Measurements from ENCODE around the gene LRRK1. TPM values are rescaled to one million over a fixed set of nuclear protein-coding genes. Genes with fewer than 3 reads are reported as not detected.
A peak's percentile ranks its signal among the peaks of the same experiment; 100 is the strongest.

LRRK1 gene, protein sequence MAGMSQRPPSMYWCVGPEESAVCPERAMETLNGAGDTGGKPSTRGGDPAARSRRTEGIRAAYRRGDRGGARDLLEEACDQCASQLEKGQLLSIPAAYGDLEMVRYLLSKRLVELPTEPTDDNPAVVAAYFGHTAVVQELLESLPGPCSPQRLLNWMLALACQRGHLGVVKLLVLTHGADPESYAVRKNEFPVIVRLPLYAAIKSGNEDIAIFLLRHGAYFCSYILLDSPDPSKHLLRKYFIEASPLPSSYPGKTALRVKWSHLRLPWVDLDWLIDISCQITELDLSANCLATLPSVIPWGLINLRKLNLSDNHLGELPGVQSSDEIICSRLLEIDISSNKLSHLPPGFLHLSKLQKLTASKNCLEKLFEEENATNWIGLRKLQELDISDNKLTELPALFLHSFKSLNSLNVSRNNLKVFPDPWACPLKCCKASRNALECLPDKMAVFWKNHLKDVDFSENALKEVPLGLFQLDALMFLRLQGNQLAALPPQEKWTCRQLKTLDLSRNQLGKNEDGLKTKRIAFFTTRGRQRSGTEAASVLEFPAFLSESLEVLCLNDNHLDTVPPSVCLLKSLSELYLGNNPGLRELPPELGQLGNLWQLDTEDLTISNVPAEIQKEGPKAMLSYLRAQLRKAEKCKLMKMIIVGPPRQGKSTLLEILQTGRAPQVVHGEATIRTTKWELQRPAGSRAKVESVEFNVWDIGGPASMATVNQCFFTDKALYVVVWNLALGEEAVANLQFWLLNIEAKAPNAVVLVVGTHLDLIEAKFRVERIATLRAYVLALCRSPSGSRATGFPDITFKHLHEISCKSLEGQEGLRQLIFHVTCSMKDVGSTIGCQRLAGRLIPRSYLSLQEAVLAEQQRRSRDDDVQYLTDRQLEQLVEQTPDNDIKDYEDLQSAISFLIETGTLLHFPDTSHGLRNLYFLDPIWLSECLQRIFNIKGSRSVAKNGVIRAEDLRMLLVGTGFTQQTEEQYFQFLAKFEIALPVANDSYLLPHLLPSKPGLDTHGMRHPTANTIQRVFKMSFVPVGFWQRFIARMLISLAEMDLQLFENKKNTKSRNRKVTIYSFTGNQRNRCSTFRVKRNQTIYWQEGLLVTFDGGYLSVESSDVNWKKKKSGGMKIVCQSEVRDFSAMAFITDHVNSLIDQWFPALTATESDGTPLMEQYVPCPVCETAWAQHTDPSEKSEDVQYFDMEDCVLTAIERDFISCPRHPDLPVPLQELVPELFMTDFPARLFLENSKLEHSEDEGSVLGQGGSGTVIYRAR (N-terminal part only)
- 0.80 and 1.0 TPM in 2 replicates for total RNA-seq (2014; rRNA removed; shearing (Covaris generic))
- polyA plus RNA-seq (2015; cell fraction: cytosol; rRNA removed) = 1.2 and 1.4 TPM in 2 replicates
- 3.1 and 11.4 TPM in 2 replicates for polyA plus RNA-seq (2015; cell fraction: nucleus; rRNA removed)

DNA sequence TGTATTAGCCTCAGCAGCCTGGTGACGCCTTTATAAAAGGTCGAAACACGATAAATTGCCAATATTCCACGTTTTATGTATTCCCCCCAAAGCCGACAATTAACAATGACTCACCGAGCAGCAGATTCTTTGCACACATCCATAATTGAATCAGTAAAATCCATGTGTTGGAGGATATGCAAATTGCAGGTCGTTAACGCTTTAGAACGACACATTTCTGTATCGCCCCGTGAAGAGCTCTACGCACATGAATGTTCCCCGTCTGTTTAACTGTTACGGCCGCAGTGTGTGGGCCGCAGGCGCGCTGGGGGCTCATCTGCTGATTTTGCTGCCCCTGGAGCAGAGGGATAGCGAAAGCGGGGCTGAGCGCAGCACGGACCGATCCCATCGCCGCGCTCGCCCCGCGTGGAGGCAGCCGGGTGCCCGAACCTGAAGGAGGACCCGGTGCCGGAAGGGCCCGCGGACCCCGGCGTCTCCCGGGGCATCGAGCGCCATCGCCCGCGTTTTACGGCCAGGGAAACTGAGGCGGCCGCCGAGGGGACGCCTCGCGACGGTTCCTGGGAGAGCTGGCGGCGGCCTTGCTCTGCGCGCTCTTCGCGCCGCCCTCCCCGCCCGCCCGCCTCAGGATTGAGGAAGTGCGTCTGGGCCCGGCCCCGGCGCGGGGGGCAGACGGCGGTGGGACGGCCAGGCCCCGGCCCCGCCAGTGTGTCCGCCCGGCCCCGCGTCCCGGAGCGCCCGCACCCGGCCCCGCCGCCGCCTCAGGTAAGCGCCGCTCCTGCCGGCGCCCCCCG lies at the start of gene LRRK1:
TSS of gene LRRK1 (plus strand) at position 668 of the 791 bp plus-strand sequence. CDS start 5,276 bp downstream, outside the sequence.
- in situ Hi-C loops (cut with HindIII; ENCODE audit: low pct_unique_long_range_greater_than_20kb, low sequenced_read_pairs) = no loop called here
- DNase-seq (ENCODE audit: low read depth, low spot score) = no peak

DNA sequence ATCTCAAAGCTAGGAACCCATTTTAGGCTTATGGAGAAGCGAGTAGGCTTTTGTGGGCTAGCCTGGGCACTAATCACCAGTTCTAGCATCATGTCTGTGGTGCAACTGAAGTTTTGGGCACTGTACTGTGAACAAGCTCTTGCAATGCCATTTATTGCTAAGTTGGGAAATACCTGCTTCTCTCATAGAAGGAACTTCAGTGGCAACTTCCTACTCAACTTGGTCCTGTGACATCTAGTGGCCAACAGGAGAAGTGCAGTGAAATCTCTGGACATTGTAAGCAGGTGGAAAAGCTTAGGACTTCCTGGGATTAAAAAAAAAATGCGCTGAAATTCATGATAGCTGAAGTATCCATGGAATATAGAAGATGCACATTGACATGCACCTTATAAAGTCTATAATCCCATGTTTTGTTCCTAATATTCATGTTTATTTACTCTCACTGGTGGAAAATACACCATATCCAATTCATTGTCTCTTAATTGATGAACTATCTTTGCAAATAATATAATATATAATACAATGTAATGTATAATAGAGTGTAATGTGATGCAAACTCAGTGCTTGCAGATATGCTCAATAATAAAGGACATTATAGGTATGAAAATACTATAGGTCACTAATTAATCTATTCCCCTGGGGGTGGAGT lies 46.0 kb upstream of the LRRK1 start:
- peak; percentile 88 for DNase-seq (ENCODE audit: low read depth, low spot score)
- in situ Hi-C loops (cut with HindIII; ENCODE audit: low pct_unique_long_range_greater_than_20kb, low sequenced_read_pairs) = no loop called here

DNA sequence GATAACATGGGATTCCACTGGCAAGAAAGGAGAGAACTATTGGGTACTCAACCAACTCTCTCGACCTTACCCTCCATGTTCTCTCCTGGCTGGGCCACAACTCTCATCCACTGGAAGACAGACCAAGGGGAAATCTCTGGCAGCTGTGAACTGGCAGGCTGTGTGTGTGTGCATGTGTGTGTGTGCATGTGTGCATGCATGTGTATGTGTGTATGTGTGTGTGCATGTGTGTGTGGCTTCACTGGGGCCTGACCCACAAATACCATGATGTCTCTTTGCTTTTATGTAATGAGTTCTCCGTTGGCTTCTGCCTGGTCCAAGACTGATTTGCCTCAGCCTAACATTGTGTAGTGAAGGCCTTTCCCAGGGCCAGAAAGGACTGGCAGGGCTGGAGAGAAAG lies 43.7 kb upstream of the LRRK1 start:
- DNase-seq (ENCODE audit: low read depth, low spot score) = no peak
- in situ Hi-C loops (cut with HindIII; ENCODE audit: low pct_unique_long_range_greater_than_20kb, low sequenced_read_pairs) = no loop called here

DNA sequence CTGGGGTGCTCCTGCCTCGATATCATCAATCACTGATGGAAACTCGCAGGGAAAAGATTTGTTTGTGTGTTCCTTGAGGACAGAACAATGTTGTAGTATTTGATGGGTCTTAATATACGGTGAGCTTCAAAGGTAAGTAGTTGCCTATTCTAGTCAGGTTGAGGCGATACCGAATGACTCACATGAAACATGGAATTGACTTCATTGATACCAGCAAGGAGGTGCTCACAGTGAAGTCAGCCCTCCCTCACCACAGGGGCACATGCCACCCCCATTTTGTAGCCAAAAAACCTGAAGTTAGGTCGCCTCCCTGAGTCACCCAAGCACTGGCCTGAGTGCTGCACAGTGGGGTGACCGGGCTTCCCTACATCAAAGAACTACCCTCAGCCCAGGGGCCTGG lies 43.2 kb upstream of the LRRK1 start:
- in situ Hi-C loops (cut with HindIII; ENCODE audit: low pct_unique_long_range_greater_than_20kb, low sequenced_read_pairs) = no loop called here
- no peak for DNase-seq (ENCODE audit: low read depth, low spot score)

DNA sequence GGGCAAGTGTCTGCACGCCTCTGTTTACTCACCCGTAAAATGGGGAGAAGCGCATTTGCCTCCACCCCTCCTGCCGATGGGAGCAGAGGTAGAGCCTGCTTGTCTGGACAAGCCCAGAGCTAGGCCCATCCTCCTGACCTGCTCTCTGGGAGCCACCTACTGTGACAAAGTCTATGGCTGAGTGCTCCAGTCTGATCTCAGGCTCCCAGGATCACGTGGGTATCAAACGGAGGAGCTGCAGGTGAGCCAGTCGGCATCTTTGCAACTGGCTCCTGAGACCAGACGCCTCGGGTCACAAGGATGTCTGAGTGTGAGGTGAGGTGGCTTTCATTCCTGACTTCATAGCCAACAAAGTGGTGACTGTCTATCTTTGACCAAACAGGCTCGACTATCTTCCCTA lies 41.6 kb upstream of the LRRK1 start:
- in situ Hi-C loops (cut with HindIII; ENCODE audit: low pct_unique_long_range_greater_than_20kb, low sequenced_read_pairs) = no loop called here
- DNase-seq (ENCODE audit: low read depth, low spot score) = no peak

DNA sequence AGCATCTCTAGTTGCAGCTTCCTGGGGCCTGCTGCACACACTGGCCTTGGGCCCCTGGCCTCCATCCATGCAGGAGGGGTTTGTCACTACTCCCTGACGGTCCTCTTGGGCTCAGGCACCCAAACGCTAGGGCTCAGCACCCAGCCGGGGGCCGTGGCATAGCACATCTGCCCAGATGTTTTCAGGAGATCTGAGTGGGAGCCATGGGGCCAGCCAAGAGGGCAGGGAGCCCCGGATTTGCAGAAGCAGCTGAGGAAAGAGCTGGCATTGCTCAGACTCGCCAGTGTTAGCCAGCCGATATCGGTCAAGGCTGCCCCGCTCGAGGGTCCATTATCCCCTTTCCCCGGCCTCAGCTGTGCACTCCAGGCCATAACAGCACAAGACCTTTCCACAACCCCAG lies 41.0 kb upstream of the LRRK1 start:
- no peak for DNase-seq (ENCODE audit: low read depth, low spot score)
- in situ Hi-C loops (cut with HindIII; ENCODE audit: low pct_unique_long_range_greater_than_20kb, low sequenced_read_pairs) = no loop called here

DNA sequence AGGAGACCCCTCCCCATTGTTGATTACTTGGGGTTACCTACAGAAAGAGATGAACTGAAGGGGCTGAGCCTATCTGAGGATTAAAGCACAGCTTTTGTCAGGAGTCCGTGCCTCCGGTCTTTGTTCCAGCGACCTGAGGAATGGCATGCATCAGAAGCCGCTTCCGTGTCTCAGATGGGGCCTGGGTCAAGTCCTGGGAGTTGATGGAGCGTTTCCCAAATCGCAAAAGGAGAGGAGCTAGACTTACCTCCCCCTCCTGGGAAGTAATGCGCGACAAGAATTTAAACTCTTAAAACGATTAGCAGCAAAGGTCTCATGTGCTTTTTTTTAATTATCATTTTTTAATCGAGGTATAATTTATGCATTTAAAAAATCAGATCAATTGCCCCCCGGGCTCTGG lies 40.5 kb upstream of the LRRK1 start:
- no peak for DNase-seq (ENCODE audit: low read depth, low spot score)
- in situ Hi-C loops (cut with HindIII; ENCODE audit: low pct_unique_long_range_greater_than_20kb, low sequenced_read_pairs) = no loop called here

DNA sequence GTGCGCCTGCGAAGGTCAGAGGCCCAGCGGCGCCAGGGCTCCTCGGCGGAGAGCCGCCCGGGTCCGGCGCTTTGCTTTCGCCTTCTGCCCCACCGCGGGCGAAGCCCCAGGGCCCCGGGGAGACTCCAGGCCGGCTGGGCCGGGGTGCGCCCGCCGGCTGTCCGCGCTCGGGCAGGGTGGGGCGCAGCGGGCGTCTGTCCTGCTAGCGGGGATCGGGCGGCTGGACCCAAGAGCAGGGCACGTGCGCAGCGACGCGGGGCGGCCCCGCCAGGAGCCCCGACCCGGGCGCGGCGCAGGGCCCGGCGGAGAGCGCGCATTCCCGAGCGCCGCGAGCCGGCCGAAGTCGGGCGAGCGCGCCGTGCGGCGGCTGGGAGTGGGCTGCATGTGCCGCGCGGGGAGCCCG lies 40.1 kb upstream of the LRRK1 start:
- DNase-seq (ENCODE audit: low read depth, low spot score) = no peak
- in situ Hi-C loops (cut with HindIII; ENCODE audit: low pct_unique_long_range_greater_than_20kb, low sequenced_read_pairs) = no loop called here

DNA sequence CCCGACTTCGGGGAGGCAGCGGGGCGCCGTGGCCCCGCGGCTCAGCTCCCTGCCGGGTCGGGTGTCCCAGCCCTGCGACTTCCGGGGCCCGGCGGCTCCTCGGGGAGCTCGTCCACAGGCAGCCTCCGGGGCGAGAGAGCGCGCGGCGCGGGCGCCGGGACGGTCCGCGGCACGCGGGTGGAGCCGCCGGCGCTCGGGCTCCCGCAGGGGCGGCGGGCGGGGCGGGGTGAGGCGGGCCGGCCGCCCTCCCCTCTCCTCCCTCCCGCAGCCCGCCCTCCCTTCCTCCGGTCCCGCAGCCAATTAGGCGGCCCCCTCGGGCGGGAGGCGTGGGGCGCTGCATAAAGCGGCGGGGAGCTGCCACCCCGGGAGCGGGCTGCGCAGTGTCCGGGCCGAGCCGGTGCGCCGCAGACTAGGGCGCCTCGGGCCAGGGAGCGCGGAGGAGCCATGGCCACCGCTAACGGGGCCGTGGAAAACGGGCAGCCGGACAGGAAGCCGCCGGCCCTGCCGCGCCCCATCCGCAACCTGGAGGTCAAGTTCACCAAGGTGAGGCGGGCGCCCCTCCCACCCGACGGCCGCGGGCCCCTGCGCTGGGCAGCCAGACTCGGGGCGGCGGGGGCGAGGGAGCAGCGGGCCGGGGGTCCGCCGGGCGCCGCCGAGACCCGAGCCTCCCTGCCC lies 39.6 kb upstream of the LRRK1 start, which contains the start of gene ALDH1A3:
TSS of gene ALDH1A3 (plus strand) at position 368 of the 675 bp plus-strand sequence. CDS start at position 445, 77 bp downstream.
- in situ Hi-C loops (cut with HindIII; ENCODE audit: low pct_unique_long_range_greater_than_20kb, low sequenced_read_pairs) = no loop called here
- DNase-seq (ENCODE audit: low read depth, low spot score) = no peak

DNA sequence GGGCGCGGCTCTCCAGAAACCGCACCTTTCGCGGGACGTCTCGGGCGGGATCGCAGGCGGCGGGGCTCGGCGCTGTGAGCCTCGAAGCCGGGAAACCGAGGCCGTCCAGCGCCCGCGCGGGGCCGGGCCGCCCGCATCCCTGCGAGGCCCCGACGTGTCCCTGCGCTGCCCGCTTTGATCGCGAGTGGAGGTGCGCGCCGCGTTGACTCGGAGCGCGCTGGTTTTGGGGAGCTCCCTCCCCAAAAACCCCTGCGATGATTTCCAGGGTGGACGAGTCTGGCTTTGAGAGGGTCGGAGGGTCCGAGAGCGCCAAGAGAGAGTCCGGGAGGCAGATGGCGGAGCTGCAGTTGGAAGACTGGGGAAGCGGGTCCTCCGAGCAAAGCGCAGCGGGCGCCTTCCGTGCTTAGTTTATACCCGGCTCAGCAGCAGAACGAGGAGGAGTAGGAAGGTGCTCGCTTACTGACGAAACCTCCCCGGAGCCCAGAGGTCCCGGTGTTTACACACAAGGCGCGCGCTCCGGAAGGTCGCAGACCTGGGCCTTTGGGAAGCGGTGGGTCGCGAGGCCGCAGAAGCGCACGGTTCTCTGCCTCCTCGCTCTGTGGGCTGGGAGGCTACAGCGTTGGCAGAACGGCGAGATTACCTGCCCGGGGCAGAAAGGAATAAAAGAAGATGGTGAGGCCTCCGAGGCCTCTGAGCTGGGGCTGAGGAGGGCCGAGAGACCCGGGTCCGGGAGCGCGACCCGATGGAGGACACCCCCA lies 38.8 kb upstream of the LRRK1 start:
- in situ Hi-C loops (cut with HindIII; ENCODE audit: low pct_unique_long_range_greater_than_20kb, low sequenced_read_pairs) = no loop called here
- DNase-seq (ENCODE audit: low read depth, low spot score) = no peak

DNA sequence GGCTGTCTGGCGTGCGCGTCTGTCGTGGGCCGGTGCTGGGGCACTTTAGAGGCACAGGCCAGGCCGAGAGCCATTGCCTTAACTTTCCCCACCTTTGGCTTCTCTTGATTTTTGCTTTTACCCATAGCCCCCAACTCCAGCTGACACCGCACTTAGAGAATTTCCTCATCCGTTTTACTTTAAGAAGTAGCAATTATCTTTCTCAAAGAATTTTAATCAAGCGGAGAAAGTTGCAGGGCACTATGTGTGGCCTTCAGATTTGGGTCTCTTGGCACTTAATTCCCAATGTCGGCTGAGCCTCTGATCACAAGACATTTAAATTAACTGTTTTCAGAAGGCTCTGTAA lies 38.3 kb upstream of the LRRK1 start:
- in situ Hi-C loops (cut with HindIII; ENCODE audit: low pct_unique_long_range_greater_than_20kb, low sequenced_read_pairs) = no loop called here
- no peak for DNase-seq (ENCODE audit: low read depth, low spot score)

DNA sequence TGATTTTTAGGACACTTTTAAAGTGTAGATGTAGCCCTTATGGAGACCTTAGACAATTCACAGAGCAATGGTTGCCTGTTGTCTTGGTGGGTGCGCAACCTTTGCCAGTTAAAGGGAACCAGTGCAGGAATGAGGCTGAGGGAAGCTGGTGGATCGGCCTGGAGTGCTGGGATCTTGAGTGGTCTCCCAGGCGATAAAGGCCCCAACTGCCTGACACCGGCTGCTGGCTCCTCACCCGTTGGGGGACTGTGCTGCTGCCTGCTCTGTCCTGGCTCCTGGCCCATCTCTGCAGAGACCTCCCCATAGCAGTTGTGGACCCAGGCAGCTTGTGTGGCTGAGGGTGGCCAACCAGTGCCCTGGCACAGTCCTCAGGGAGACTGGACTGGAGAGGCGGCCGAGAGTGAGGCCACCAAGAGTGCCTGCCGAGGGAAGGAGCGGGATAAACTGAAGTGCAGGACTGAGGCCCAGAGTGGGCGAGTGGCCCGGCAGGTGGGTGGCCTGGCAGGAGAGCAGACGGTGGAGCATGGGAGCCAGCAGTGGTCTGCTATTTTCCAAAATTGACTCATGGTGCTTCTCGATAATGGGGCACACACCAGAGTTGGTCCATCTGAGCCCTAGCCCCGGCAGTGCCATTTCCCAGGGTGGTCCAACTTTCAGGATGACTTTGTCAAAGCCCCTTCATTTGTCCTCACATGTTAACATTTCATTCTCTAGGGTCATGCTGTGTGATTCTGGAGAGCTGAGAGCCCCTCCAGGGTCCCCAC lies 37.4 kb upstream of the LRRK1 start:
- no peak for DNase-seq (ENCODE audit: low read depth, low spot score)
- in situ Hi-C loops (cut with HindIII; ENCODE audit: low pct_unique_long_range_greater_than_20kb, low sequenced_read_pairs) = no loop called here

DNA sequence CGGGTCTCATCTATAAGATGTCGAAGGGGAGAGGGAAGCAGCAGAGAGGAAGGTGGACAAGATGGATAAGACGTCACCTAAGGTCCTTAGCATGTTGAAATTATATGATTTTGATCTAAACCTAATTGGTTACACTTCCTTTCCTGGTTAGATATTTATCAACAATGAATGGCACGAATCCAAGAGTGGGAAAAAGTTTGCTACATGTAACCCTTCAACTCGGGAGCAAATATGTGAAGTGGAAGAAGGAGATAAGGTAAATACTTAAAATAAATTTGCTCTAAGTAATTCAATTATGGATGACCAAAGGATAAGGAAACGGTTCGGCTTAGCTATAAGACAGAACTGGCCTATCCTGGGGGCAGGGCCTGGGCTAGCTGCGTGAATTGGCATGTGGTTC lies 34.0 kb upstream of the LRRK1 start:
- in situ Hi-C loops (cut with HindIII; ENCODE audit: low pct_unique_long_range_greater_than_20kb, low sequenced_read_pairs) = no loop called here
- no peak for DNase-seq (ENCODE audit: low read depth, low spot score)

DNA sequence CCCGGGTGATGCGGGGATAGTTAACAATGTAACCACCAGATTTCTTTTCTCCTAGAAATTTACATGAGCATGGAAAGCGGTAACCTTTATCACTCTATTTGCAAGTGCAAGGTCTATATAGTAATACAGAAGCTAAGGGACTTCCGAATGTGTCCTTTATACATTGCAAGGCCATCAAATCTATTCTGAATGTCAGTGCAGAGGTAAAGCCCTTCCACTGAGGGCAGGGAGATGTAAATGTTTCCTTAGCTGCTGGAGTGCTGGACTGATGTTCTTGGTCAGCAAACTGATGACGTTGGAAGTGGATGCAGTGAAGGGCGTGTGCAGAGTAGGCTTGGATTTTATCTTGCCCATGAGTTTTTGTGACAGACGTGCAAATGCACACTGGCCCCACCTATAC lies 33.3 kb upstream of the LRRK1 start:
- DNase-seq (ENCODE audit: low read depth, low spot score) = no peak

More for the DNA sequence above, 33.3 kb upstream of the LRRK1 start:
- in situ Hi-C loops (cut with HindIII; ENCODE audit: low pct_unique_long_range_greater_than_20kb, low sequenced_read_pairs) = no loop called here
